HCT116 (cell line): ENCODE data around the gene PTPRO. TPM values are rescaled to one million over a fixed set of nuclear protein-coding genes. Genes with fewer than 3 reads are reported as not detected.

Source experiments
- ATAC-seq: fragments of 200-7000 bp; cut with Tn5 transposase; 2 replicates; pipeline ENCODE4 v1.9.1; 2020; ENCODE audit warnings: mild to moderate bottlenecking, moderate library complexity
- BruUV-seq: library from RNA; stranded (reverse); fragments of 400-500 nt; replicated peaks from 2 replicates; lab custom pipeline; 2021; lab: Mats Ljungman, UMichigan
- CTCF ChIA-PET: fragments of 300-600 bp; sonication (Branson Sonifier 250); formaldehyde crosslinking; loops from one replicate; lab custom pipeline; 2021; ENCODE audit warnings: antibody characterized with exemption; lab: Charles Lee
- POLR2A ChIA-PET: fragments of 300-600, 350-600 bp; sonication (Branson Sonifier 250); formaldehyde crosslinking; loops from one replicate; lab custom pipeline; 2021; ENCODE audit warnings: antibody characterized with exemption; lab: Charles Lee
- RAD21 ChIA-PET, 2 experiments: fragments of 300-600 bp; sonication (Branson Sonifier 250); formaldehyde crosslinking; loops; one replicate each; lab custom pipeline; 2023; ENCODE audit warnings: low total read pairs in 2 of 2; ENCODE audit not compliant: uncharacterized antibody in 2 of 2, unreplicated experiment in 2 of 2, low non-redundant PET in 1 of 2; lab: Charles Lee
- DNase-seq: peaks from one replicate; pipeline ENCODE4 v3.0.0-alpha.2; 2010; ENCODE audit warnings: low read depth, low spot score
- H2AFZ ChIP-seq: fragments of 200-600 bp; shearing (Covaris generic), sonication (generic); 2 replicates; pipeline ENCODE4 v1.6.1; 2017; ENCODE audit warnings: low read depth, mixed run types, mixed read lengths, antibody characterized with exemption, low read length; ENCODE audit not compliant: poor library complexity, severe bottlenecking
- H3K27ac ChIP-seq: 2 replicates; pipeline ENCODE4 v1.5.1; 2012; ENCODE audit warnings: low read depth, low read length
- H3K27me3 ChIP-seq: fragments of 200-600 bp; sonication (generic); 2 replicates; pipeline ENCODE4 v1.6.1; 2016; ENCODE audit warnings: mixed run types, low read length, mixed read lengths; ENCODE audit not compliant: insufficient read depth
- H3K36me3 ChIP-seq, 2 experiments: fragments of 200-500 bp in 1 of 2; fragments of 200-600 bp in 1 of 2; sonication (Bioruptor generic) in 1 of 2; sonication (generic) in 1 of 2; 2 replicates each; pipeline versions ENCODE4 v1.5.1 to v1.6.1; 2014 to 2016; ENCODE audit warnings: low read length in 2 of 2, inconsistent platforms in 1 of 2, mixed read lengths in 1 of 2, mixed run types in 1 of 2; ENCODE audit not compliant: insufficient read depth in 2 of 2, control insufficient read depth in 1 of 2
- H3K4me1 ChIP-seq, 2 experiments: fragments of 200-600 bp in 1 of 2; sonication (generic) in 1 of 2; 2 replicates each; pipeline versions ENCODE4 v1.5.1 to v1.6.1; 2012 to 2017; ENCODE audit warnings: low read length in 2 of 2, inconsistent platforms in 1 of 2, mild to moderate bottlenecking in 1 of 2, mixed read lengths in 1 of 2, mixed run types in 1 of 2, moderate library complexity in 1 of 2; ENCODE audit not compliant: insufficient read depth in 2 of 2, control insufficient read depth in 1 of 2
- H3K4me2 ChIP-seq: fragments of 200-600 bp; sonication (generic); 2 replicates; pipeline ENCODE4 v1.6.1; 2017; ENCODE audit warnings: mixed run types, low read length, mixed read lengths
- H3K4me3 ChIP-seq, 2 experiments: fragments of 200-600 bp in 1 of 2; sonication (generic) in 1 of 2; replicated peaks in 1 of 2; 2 replicates each; pipeline ENCODE4 v1.5.1; 2011 to 2016; ENCODE audit warnings: low read length in 2 of 2, control low read depth in 1 of 2, low read depth in 1 of 2, mild to moderate bottlenecking in 1 of 2, mixed read lengths in 1 of 2, mixed run types in 1 of 2
- H3K79me2 ChIP-seq: fragments of 200-600 bp; sonication (generic); 2 replicates; pipeline ENCODE4 v1.6.1; 2017; ENCODE audit warnings: mild to moderate bottlenecking, mixed run types, low read length, moderate library complexity, mixed read lengths; ENCODE audit not compliant: insufficient read depth
- H3K9ac ChIP-seq: fragments of 200-600 bp; sonication (generic); 2 replicates; pipeline ENCODE4 v1.6.1; 2016; ENCODE audit warnings: low read length, mixed read lengths
- H3K9me2 ChIP-seq: fragments of 200-600 bp; sonication (generic), shearing (Covaris generic); 2 replicates; pipeline ENCODE4 v1.6.1; 2017; ENCODE audit warnings: mixed run types, mild to moderate bottlenecking, moderate library complexity; ENCODE audit not compliant: insufficient read depth
- H3K9me3 ChIP-seq, 2 experiments: fragments of 200-500 bp in 1 of 2; fragments of 200-600 bp in 1 of 2; sonication (Bioruptor generic) in 1 of 2; sonication (generic) in 1 of 2; 2 replicates each; pipeline ENCODE4 v1.6.1; 2014 to 2017; ENCODE audit warnings: low read length in 2 of 2, mixed read lengths in 2 of 2, inconsistent platforms in 1 of 2, low read depth in 1 of 2, mild to moderate bottlenecking in 1 of 2, mixed run types in 1 of 2, moderate library complexity in 1 of 2; ENCODE audit not compliant: control insufficient read depth in 1 of 2, insufficient read depth in 1 of 2
- H4K20me1 ChIP-seq: fragments of 200-600 bp; sonication (generic), shearing (Covaris generic); 2 replicates; pipeline ENCODE4 v1.6.1; 2017; ENCODE audit warnings: mixed run types, mild to moderate bottlenecking, moderate library complexity; ENCODE audit not compliant: insufficient read depth
- ATF3 ChIP-seq: IDR thresholded peaks from 2 replicates; pipeline ENCODE4 v1.6.1; 2012
- CEBPB ChIP-seq: IDR thresholded peaks from 2 replicates; pipeline ENCODE4 v1.6.1; 2012; ENCODE audit warnings: low read depth
- EGR1 ChIP-seq: IDR thresholded peaks from 2 replicates; pipeline ENCODE4 v1.6.1; 2012; ENCODE audit warnings: low read depth
- ELF1 ChIP-seq: IDR thresholded peaks from 2 replicates; pipeline ENCODE4 v1.6.1; 2012; ENCODE audit warnings: low read depth, borderline replicate concordance
- FOSL1 ChIP-seq: IDR thresholded peaks from 2 replicates; pipeline ENCODE4 v1.6.1; 2012; ENCODE audit warnings: low read depth
- POLR2A ChIP-seq: IDR thresholded peaks from 2 replicates; pipeline ENCODE4 v1.7.0; 2011; ENCODE audit warnings: borderline replicate concordance; ENCODE audit not compliant: insufficient read depth, insufficient read length; ENCODE audit errors: extremely low read depth
- SIN3A ChIP-seq: IDR thresholded peaks from 2 replicates; pipeline ENCODE4 v1.6.1; 2012; ENCODE audit warnings: low read depth
- SP1 ChIP-seq: IDR thresholded peaks from 2 replicates; pipeline ENCODE4 v1.6.1; 2012; ENCODE audit warnings: low read depth
- ZFX ChIP-seq: fragments of 450-650 bp; IDR thresholded peaks from 2 replicates; pipeline ENCODE4 v1.6.1; 2017
- intact Hi-C: fragments of 100-400 bp; cut with micrococcal nuclease; formaldehyde crosslinking; loops from 2 replicates; pipeline ENCODE4 v1.10.0; 2022
- total RNA-seq: library from RNA; stranded (reverse); gene quantifications from one replicate; pipeline ENCODE4 v1.2.1, GENCODE V29; 2021; ENCODE audit not compliant: unreplicated experiment
- TF ChIP-seq, protein P1 (sequence below): IDR thresholded peaks from 2 replicates; pipeline ENCODE4 v1.6.1; 2011; ENCODE audit warnings: mild to moderate bottlenecking, low read length, moderate library complexity; ENCODE audit not compliant: insufficient replicate concordance; ENCODE audit errors: extremely low read depth

Gene PTPRO
- total RNA-seq, 1 experiment from 2014 or later = not detected

DNA sequence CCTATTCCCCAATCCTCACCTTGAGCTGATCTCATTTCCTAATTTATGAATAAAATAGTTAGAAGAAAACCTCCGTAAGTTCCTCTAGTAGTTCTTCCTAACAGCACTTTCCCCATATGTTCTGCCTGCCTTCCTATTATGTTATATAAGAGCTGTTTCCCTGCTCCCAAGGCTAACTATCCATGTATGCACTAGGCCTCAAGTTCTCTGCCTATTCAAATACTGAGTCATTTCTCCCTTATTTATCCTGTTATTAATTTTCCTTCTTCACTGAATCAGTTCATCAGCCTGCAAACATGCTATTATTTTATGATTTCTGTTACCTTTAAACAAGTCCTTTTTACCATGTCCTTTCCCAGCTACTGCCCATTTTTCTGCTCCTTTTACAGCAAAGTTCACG is 302.8 kb downstream of the PTPRO start:
- Histone ChIP-seq H3K4me3 (no peak overlapping the region), H3K36me3 (peaks cover 2 to 12% of the 10 kb centered on the region in 2 experiments; a peak in 1 of 4 replicates), H2AFZ (no peak overlapping the region), H3K79me2 (no peaks in the 10 kb centered on the region), H3K27me3 (no peaks in the 10 kb centered on the region), H3K9ac (no peak overlapping the region), H3K4me1 (peaks cover 24 to 41% of the 10 kb centered on the region in 2 experiments), H4K20me1 (no peaks in the 10 kb centered on the region), H3K9me2 (no peaks in the 10 kb centered on the region), H3K27ac (no peak overlapping the region), H3K4me2 (no peak overlapping the region), H3K9me3 (no peaks in the 10 kb centered on the region; a peak in 1 of 4 replicates)
- CTCF ChIA-PET = no interaction called here
- intact Hi-C loops = no loop called here
- DNase-seq (no peak), ATAC-seq (no peak)
- POLR2A ChIA-PET = no interaction called here
- RAD21 ChIA-PET = no interaction called here
- no TSS peak for BruUV-seq
- TF ChIP-seq SIN3A (no peak), ELF1 (no peak), CEBPB (no peak), ZFX (no peak), EGR1 (no peak), POLR2A (no peak), FOSL1 (no peak), SP1 (no peak), ATF3 (no peak)
- TF ChIP-seq, protein P1, sequence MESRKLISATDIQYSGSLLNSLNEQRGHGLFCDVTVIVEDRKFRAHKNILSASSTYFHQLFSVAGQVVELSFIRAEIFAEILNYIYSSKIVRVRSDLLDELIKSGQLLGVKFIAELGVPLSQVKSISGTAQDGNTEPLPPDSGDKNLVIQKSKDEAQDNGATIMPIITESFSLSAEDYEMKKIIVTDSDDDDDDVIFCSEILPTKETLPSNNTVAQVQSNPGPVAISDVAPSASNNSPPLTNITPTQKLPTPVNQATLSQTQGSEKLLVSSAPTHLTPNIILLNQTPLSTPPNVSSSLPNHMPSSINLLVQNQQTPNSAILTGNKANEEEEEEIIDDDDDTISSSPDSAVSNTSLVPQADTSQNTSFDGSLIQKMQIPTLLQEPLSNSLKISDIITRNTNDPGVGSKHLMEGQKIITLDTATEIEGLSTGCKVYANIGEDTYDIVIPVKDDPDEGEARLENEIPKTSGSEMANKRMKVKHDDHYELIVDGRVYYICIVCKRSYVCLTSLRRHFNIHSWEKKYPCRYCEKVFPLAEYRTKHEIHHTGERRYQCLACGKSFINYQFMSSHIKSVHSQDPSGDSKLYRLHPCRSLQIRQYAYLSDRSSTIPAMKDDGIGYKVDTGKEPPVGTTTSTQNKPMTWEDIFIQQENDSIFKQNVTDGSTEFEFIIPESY = no peak
